NT2/D1 (cell line): ENCODE measurements around the gene DCDC1.

Experiments used
- DNase-seq: peaks from one replicate; pipeline ENCODE4 v3.0.0-alpha.2; 2011; ENCODE audit warnings: low read depth, low spot score
- H3K27me3 ChIP-seq: 2 replicates; pipeline ENCODE4 v1.6.0; 2011; ENCODE audit warnings: mild to moderate bottlenecking; ENCODE audit not compliant: insufficient read length, insufficient read depth
- H3K36me3 ChIP-seq: 2 replicates; pipeline ENCODE4 v1.6.1; 2011; ENCODE audit warnings: mild to moderate bottlenecking, low read length, mixed read lengths; ENCODE audit not compliant: insufficient read depth, insufficient read length
- H3K4me1 ChIP-seq: 2 replicates; pipeline ENCODE4 v1.5.1; 2011; ENCODE audit not compliant: insufficient read depth, insufficient read length
- H3K4me3 ChIP-seq: 2 replicates; pipeline ENCODE4 v1.5.1; 2011; ENCODE audit warnings: low read depth; ENCODE audit not compliant: insufficient read length
- H3K9ac ChIP-seq: 2 replicates; pipeline ENCODE4 v1.6.0; 2011; ENCODE audit warnings: low read depth; ENCODE audit not compliant: insufficient read length
- H3K9me3 ChIP-seq: 2 replicates; pipeline ENCODE4 v1.5.1; 2011; ENCODE audit warnings: mild to moderate bottlenecking, low read length; ENCODE audit not compliant: insufficient read depth
- SUZ12 ChIP-seq: IDR thresholded peaks from 2 replicates; pipeline ENCODE4 v1.6.1; 2011; ENCODE audit not compliant: insufficient read length, insufficient read depth; ENCODE audit errors: extremely low read depth
- YY1 ChIP-seq: IDR thresholded peaks from 2 replicates; pipeline ENCODE4 v1.6.1; 2011; ENCODE audit not compliant: insufficient read length, insufficient read depth
- ZNF274 ChIP-seq: IDR thresholded peaks from 2 replicates; pipeline ENCODE4 v1.6.1; 2011; ENCODE audit warnings: mild to moderate bottlenecking, low read depth, low read length

DCDC1 gene

DNA sequence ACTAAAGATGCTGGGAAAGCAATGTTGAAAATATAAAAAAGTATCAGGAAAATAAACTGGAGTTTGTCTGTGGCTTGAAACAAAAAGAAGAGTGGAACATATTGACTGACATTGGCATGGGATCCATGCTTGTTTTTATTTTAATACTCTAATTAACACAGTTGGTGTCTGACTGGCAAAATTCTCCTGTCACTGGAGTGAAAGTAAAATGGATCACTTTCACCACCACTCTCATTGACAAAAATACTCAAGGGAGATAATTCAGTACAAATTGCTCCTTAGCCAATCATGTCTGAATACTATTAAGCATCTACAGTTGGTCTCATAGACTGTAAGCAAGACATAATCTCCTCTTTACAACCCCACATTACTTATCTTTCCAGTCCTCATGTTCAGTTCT is 101.8 kb downstream of the DCDC1 start:
- Histone ChIP-seq H3K9ac (no peak overlapping the region), H3K27me3 (no peaks in the 10 kb centered on the region), H3K4me3 (no peak overlapping the region), H3K9me3 (peaks cover 4% of the 10 kb centered on the region; the same call in 1 of the 2 replicates), H3K36me3 (no peaks in the 10 kb centered on the region), H3K4me1 (no peaks in the 10 kb centered on the region)
- TF ChIP-seq YY1 (no peak), SUZ12 (no peak), ZNF274 (no peak)
- no peak for DNase-seq

DNA sequence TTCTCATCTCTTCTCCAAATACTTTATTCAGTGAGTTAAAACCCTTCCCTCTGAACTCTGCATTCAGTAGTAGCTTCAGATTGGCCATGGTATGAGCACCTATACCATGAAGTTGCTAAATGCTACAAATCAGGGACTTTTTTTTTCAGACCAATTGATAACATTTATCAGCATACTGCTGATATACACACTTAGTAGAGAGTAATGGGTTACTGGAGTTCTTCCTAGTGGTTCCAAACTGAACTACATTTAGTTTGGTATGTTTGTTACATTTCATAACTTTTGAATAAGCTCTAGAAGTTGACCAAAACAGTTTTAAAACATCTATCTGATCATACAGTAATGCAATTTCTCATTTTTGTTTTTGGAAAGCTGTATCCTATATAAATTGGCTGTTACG is 104.7 kb downstream of the DCDC1 start:
- Histone ChIP-seq H3K4me1 (no peaks in the 10 kb centered on the region), H3K4me3 (no peak overlapping the region), H3K27me3 (no peaks in the 10 kb centered on the region), H3K9me3 (no peaks in the 10 kb centered on the region), H3K36me3 (no peaks in the 10 kb centered on the region), H3K9ac (no peak overlapping the region)
- no peak for DNase-seq
- TF ChIP-seq SUZ12 (no peak), ZNF274 (no peak), YY1 (no peak)

DNA sequence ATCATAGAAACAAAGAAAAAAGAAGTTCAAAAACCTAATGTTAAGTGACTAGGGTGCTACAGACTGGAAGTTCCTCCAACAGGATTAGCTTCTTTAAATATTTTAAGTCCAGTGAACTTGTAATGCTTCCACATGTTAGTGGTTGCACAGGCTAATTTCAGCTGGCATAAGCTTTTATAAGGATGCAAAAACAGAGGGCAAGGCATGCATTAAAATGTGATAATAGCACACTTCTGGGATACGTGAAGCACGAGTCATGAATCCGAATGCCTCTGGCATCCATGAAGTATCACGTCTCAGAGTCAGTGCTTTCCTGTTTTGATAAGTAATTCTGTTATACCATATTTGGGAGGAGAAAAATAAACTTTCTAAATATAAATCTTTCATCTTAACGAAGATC is 106.8 kb downstream of the DCDC1 start:
- H3K9me3 ChIP-seq = no peaks in the 10 kb centered on the region
- no peak for DNase-seq
- TF ChIP-seq SUZ12 (no peak), ZNF274 (no peak), YY1 (no peak)
- no peaks in the 10 kb centered on the region for H3K4me1 ChIP-seq
- no peak overlapping the region for H3K9ac ChIP-seq
- H3K27me3 ChIP-seq = no peaks in the 10 kb centered on the region
- H3K4me3 ChIP-seq = no peak overlapping the region
- no peaks in the 10 kb centered on the region for H3K36me3 ChIP-seq

DNA sequence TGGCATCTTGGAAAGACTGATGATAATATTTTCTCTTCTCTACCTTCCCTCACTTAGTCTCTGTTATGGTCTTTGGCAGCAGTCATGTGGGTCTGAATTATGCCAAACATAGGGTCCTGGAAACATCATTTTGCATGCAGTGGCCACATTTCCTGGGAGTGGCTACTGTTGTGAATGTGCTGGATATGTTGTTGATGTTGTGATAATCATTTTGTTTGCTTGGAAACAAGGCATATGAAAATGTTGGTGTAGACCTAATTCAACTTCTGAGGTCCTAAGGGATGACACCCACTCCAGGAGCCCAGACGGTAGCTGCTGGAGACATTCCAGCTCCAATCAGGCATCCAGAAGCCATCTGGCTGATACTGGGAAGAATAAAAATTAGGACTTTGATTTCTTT is 109.7 kb downstream of the DCDC1 start:
- no peak for TF ChIP-seq ZNF274
- TF ChIP-seq YY1 = no peak
- no peak for TF ChIP-seq SUZ12
- Histone ChIP-seq H3K27me3 (no peaks in the 10 kb centered on the region), H3K9ac (no peak overlapping the region), H3K9me3 (no peaks in the 10 kb centered on the region), H3K36me3 (no peaks in the 10 kb centered on the region), H3K4me3 (no peak overlapping the region), H3K4me1 (no peaks in the 10 kb centered on the region)
- DNase-seq = no peak

DNA sequence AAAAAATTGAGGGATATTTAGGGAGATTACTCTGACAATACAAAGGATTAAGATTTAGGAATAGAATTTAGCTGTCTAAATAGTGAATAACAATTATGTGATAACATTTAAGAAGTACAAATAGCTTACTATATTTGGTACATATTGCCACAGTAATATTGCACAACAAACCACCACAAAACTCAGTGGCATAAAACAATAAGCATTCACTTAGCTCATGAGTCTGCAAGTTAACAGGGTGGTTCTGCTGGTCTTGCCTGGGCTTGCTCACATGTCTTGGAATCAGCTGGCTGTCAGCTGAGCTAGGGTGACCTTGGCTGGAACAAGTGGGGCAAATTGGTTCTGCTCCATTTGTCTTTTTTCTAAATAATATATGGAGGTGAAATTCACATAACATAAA is 115.1 kb downstream of the DCDC1 start:
- no peaks in the 10 kb centered on the region for H3K27me3 ChIP-seq
- no peak for DNase-seq
- TF ChIP-seq SUZ12 = no peak
- TF ChIP-seq ZNF274 = no peak
- TF ChIP-seq YY1 = no peak
- no peak overlapping the region for H3K4me3 ChIP-seq
- no peaks in the 10 kb centered on the region for H3K36me3 ChIP-seq
- no peaks in the 10 kb centered on the region for H3K9me3 ChIP-seq
- no peak overlapping the region for H3K9ac ChIP-seq
- no peaks in the 10 kb centered on the region for H3K4me1 ChIP-seq

DNA sequence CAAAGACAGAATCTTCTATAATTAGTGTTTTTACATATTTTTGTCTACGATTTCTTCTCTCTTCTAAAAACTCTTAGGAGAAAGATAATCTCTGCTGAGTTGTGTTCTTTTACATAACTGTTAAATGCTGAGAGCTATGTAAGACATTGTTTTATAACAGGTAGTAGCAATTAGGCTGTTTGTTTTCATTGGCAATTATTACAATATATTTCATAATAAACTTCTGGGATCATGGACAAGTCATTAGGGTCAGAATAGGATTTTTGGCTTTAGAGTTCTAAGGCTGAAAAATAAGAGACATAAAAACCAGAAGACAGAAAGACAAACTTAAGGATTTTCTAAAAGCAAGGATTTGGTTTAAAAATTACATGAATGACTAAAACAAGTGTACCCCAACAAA is 120.8 kb downstream of the DCDC1 start:
- TF ChIP-seq ZNF274 (no peak), SUZ12 (no peak), YY1 (no peak)
- Histone ChIP-seq H3K9ac (no peak overlapping the region), H3K4me3 (no peak overlapping the region), H3K9me3 (no peaks in the 10 kb centered on the region), H3K4me1 (no peaks in the 10 kb centered on the region), H3K36me3 (no peaks in the 10 kb centered on the region), H3K27me3 (no peaks in the 10 kb centered on the region)
- DNase-seq = no peak

DNA sequence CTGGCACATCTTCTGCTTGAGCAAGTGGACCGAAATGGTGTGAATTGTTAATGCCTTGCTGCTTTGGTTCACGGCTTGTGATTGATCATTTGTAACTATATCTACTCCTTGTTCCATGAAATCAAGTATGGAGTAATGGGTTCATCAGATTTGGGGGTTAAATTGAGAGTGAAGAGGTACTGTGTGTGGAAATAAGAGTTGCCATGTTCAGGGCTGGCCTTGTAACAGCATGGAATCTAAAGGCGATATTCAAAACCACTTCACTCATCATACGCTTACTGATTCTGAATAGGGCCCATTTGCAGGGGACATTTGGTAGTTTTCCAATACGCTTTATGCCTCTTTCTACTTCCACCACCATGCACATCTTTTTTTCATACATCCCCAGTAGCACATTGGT is 122.2 kb downstream of the DCDC1 start:
- no peak for DNase-seq
- Histone ChIP-seq H3K9me3 (no peaks in the 10 kb centered on the region), H3K36me3 (no peaks in the 10 kb centered on the region), H3K4me1 (no peaks in the 10 kb centered on the region), H3K9ac (no peak overlapping the region), H3K4me3 (no peak overlapping the region), H3K27me3 (no peaks in the 10 kb centered on the region)
- TF ChIP-seq SUZ12 (no peak), YY1 (no peak)

DNA sequence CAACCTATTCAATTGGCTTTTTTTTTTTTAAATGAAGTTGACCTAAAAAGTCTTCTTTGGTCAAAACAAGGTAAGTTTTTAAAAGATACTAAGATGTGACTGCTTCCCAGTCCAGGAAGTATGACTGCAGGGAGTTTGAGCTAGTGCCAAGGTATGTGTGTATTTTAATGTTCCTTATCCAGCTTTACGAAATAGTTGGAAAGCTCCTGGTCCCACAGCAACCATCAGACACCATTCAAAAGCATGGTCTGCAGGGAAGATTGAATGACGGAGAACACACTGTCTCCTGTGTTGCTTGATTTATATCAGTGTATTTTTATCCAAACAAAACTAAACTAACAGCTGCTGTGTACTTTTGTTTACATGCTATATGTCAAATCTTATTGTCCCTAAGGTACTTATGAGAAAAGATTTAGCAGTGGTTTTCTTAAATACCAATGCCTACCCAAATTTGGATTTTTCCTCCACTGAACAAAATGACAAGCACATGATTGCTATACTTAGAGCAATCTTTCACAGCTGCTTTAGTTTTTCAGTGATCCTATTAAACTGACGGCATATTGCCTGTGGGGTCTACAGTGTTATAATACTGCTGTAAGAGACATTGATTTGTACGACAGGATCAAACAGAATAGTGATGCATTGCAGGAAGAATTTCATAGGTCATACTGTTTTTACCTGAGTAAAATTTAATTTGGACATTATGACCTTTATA is 122.9 kb downstream of the DCDC1 start:
- Histone ChIP-seq H3K9ac (no peak overlapping the region), H3K27me3 (no peaks in the 10 kb centered on the region), H3K4me1 (no peaks in the 10 kb centered on the region), H3K4me3 (no peak overlapping the region), H3K36me3 (no peaks in the 10 kb centered on the region), H3K9me3 (no peaks in the 10 kb centered on the region)
- DNase-seq = no peak
- no peak for TF ChIP-seq ZNF274
- no peak for TF ChIP-seq SUZ12
- TF ChIP-seq YY1 = no peak
